ENCODE results near the gene CBX7.
A peak's percentile ranks its signal among the peaks of the same experiment; 100 is the strongest.

The CBX7 gene

GRCh38 chr22:39128508-39128907, 24.0 kb downstream of the CBX7 start:
- DNase-seq (ENCODE audit: insufficient read length, low spot score) (no peak), FAIRE-seq (no peak)

GRCh38 chr22:39125622-39126021, 26.9 kb downstream of the CBX7 start:
- no peak for FAIRE-seq
- DNase-seq (ENCODE audit: insufficient read length, low spot score) = no peak

GRCh38 chr22:39123751-39124581, 28.5 kb downstream of the CBX7 start:
- no peak for DNase-seq (ENCODE audit: insufficient read length, low spot score)
- FAIRE-seq = no peak

DNA sequence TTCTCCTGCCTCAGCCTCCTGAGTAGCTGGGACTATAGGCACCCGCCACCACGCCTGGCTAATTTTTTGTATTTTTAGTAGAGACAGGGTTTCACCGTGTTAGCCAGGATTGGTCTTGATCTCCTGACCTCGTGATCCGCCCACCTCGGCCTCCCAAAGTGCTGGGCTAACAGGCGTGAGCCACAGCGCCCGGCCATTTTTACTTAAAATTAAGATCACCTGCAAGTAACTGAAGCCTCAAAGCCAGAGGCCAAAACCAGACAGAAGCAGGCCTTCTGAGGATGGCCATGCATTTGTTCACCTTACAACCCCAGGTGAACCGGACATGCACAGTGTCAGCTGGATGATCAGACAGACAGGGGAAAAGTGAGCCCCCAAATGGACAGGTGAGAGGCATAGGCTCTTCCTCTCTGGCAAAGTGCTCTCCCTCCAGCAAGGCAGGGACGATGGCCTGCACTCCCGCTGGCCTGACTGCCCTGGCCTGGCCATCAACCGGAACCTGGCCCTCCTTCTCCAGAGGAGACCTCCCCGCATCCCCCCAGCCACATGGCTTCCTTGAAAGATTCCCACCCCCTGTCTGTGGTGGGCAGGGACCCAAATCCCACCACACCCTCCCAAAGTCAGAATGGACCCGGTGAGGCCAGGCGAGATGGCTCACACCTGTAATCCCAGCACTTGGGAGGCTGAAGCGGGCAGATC, 29.6 kb downstream of the CBX7 start:
- DNase-seq (ENCODE audit: insufficient read length, low spot score) (no peak), FAIRE-seq (no peak)

DNA sequence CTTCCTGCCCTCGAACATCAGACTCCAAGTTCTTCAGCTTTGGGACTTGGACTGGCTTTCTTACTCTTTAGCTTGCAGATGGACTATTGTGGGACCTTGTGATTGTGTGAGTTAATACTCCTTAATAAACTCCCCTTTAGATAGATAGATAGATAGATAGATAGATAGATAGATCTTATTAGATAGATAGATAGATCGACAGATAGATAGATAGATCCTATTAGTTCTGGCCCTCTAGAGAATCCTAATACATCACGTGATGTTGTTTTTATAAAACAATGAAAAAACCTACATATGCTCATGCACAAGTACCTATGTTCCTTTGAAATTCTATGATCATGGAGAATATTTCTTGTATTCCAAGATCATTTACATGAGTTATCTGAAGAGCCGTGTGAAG, 31.5 kb downstream of the CBX7 start:
- DNase-seq (ENCODE audit: insufficient read length, low spot score) (no peak), FAIRE-seq (no peak)

DNA sequence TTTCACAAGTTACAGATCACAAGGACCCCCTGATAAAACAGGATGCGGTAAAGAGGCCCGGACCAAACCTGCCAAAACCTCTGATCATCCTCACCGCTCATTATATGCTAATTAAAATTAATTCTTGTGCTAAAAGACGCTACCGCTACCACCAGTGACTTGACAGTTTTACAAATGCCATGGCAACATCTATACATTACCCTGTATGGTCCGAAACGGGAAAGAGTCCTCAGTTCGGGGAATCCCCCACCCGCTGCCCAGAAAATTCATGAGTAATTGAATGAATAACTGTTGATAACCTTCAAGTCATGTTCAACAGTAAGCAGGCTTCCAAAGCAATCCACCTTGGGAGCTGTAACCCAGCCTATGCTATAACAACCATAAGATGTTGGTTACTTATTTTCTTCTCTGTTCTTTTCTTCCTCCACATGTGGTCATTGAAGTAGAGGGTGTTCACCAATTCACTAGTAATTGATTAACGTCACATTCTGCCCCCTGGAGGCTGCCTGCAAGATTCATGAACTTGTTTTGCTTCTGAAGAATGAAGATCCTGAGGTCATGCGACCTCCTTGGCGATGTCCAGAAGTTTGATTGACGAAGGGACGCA, 34.8 kb downstream of the CBX7 start:
- FAIRE-seq = peak; percentile 100
- peak; percentile 65 for DNase-seq (ENCODE audit: insufficient read length, low spot score)

GRCh38 chr22:39115977-39116621, 36.4 kb downstream of the CBX7 start:
- FAIRE-seq (peak; percentile 8), DNase-seq (ENCODE audit: insufficient read length, low spot score) (no peak)

GRCh38 chr22:39115570-39115969, 36.9 kb downstream of the CBX7 start:
- no peak for DNase-seq (ENCODE audit: insufficient read length, low spot score)
- FAIRE-seq = no peak

- FAIRE-seq (no peak), DNase-seq (ENCODE audit: insufficient read length, low spot score) (no peak)
These were observed 38.4 kb downstream of the CBX7 start for GRCh38 chr22:39114112-39114511.

DNA sequence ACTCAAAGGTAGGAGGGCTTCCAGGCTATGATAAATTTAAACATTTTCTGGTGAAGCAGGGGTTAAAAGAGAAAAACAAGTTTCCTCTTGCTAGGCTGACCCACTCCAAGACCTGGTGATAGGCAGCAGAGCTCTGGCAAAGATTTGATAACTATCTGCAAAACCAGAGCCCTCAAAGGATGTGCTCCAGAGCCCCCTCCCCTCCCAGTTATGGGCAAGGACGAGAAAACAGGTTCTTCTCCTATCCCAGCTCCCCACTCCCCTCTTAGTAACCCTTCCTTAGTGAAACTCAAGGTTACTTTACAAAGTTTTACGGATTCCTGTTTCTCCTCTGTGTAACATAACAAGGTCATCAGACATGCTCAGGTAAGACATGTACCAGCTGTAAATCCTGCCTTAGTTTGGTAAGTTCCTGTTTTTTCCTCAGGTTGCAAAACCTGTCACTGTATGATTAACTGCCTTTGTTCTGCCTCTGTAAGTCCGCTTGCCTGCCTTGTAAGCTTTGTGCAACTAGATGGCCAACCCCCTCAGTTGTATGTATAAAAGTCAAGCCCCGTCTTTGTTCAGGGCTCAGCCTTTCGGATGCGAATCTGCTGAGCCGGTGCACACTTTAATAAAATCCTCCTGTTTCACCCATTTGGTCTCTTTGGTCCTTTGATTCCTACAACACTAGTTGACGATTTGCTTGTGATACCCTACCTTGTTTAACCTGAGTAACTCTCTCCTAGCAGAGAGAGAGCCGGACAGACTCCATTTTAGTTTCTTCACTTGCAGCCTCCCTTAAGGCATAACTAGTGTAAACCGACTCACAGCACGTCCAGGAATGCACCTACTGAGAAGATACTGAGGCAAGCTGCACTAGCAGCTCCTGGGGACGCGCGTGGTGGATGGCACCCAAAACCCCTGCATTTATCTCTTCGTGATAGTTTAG, 41.6 kb downstream of the CBX7 start:
- FAIRE-seq (peak; percentile 71), DNase-seq (ENCODE audit: insufficient read length, low spot score) (no peak)

DNA sequence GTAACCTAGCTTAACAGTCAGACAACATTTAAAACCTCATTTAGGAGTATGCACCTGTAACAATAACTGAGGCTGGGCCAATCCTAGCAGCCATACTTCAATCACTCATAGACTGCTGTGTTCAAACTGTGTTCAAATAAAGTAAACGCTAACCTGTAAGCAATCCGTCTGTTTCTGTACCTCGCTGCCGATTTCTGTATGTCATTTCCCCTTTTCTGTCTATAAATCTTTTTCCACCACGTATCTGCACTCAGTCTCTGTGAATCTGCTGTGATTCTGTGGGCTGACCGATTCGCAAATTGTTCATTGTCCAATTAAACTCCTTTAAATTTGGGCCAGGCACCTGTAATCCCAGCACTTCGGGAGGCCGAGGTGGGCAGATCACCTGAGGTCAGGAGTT, 43.1 kb downstream of the CBX7 start:
- DNase-seq (ENCODE audit: insufficient read length, low spot score) = no peak
- no peak for FAIRE-seq

DNA sequence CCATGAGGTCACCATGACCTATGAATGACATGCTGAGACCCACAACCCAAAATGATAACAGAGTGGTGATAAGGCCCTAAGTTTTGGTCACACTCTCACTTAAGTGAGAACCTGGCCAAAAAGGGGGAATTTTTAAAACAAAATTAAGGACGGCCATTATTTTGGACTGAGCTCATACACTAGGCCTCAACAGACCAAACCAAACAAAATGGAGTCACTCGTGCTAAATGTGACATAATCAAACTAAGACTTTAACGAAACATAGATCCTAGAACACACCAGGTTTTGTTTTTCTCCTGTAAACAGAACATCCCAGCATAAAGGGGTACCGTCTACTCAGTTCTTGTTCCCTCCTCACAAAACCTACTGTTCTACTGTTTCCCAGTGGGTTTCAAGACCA, 44.0 kb downstream of the CBX7 start:
- FAIRE-seq (no peak), DNase-seq (ENCODE audit: insufficient read length, low spot score) (no peak)

- FAIRE-seq (no peak), DNase-seq (ENCODE audit: insufficient read length, low spot score) (no peak)
These were observed 46.2 kb downstream of the CBX7 start for GRCh38 chr22:39106326-39106725.

GRCh38 chr22:39103431-39103830, 49.0 kb downstream of the CBX7 start:
- no peak for FAIRE-seq
- no peak for DNase-seq (ENCODE audit: insufficient read length, low spot score)

DNA sequence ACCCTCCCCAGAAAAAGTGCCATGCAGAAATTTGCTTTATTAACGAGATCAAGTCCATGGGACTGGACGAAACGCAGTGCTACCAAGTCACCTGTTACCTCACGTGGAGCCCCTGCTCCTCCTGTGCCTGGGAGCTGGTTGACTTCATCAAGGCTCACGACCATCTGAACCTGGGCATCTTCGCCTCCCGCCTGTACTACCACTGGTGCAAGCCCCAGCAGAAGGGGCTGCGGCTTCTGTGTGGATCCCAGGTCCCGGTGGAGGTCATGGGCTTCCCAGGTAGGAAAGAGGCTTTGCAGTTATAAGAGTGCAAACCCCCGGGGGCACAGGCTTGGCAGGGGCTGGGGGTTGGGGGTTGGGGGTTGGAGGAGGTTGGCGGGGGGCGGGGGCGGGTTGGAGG, 51.3 kb downstream of the CBX7 start:
- DNase-seq (ENCODE audit: insufficient read length, low spot score) (no peak), FAIRE-seq (no peak)

DNA sequence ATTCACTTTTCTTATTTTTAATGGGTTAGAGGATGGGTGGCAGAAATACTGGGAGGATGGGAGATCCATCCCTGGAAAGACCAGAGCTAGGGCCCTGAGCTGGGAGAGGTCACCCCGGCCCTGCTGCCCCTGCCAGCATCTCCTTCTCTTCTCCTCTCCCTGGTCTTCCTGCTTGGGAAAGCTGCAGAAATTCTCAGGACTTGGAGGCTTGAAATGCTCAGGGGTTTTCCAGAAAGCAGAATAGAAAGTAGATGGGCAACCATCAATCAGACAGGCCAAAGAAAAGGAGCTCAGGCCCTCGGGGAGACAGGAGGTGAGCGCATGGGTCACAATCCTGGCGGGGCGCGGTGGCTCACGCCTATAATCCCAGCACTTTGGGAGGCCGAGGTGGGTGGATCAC, 53.9 kb downstream of the CBX7 start:
- DNase-seq (ENCODE audit: insufficient read length, low spot score) (no peak), FAIRE-seq (peak; percentile 23)

- DNase-seq (ENCODE audit: insufficient read length, low spot score) = no peak
- no peak for FAIRE-seq
These were observed 54.5 kb downstream of the CBX7 start for GRCh38 chr22:39098026-39098425.

- DNase-seq (ENCODE audit: insufficient read length, low spot score) (no peak), FAIRE-seq (peak; percentile 96)
These were observed 55.1 kb downstream of the CBX7 start, which contains the start of gene APOBEC3H for GRCh38 chr22:39097098-39098020. Gene APOBEC3H (plus strand): TSS chr22:39097244. CDS start chr22:39100279, 3,035 bp downstream.

- no peak for DNase-seq (ENCODE audit: insufficient read length, low spot score)
- FAIRE-seq = no peak
These were observed 56.5 kb downstream of the CBX7 start for GRCh38 chr22:39095971-39096370.

Data from GM19239 (cell line).